ENCODE measurements around the gene RUSC1. TPM values are rescaled to one million over a fixed set of nuclear protein-coding genes. Genes with fewer than 3 reads are reported as not detected.

RUSC1 gene
- total and polyA plus RNA-seq, 2 of the 8 experiments (the other 6 are each of a cell fraction or from before 2014, with no cell fraction given), result 54.6 to 90.4 TPM

GRCh38 chr1:155313261-155313660 lies 7.4 kb upstream of the RUSC1 start (continued):
- no peak for TF ChIP-seq USF2 (IDR thresholded peaks at IDR 0.05; ENCODE audit: low read length)
- no peak for TF ChIP-seq FOSL1 (IDR thresholded peaks at IDR 0.05; ENCODE audit: insufficient read depth, low read depth, low read length)
- no peak for TF ChIP-seq CHD1 (IDR thresholded peaks at IDR 0.05; ENCODE audit: low read depth, low read length)
